Left lobe of liver (tissue), 2 donors: ENCODE data around the gene CFAP410. TPM values are rescaled to one million over a fixed set of nuclear protein-coding genes. Genes with fewer than 3 reads are reported as not detected.

ENCODE experiments used
- ATAC-seq: fragments of 200-7000 bp; cut with Tn5 transposase; one replicate; pipeline ENCODE4 v1.9.1; 2020; ENCODE audit warnings: mild to moderate bottlenecking, moderate library complexity
- DNase-seq: peaks from one replicate; pipeline ENCODE4 v3.0.0-alpha.2; 2020; ENCODE audit warnings: low spot score
- total RNA-seq: library from RNA; stranded (reverse); gene quantifications from one replicate; pipeline ENCODE4 v1.2.1, GENCODE V29; 2021
- donor health status: DM: no; HTN: no; CAD: no; lungs with moderate emphysema.
- donor health status: DM: no; HTN: yes; CAD: no.

The CFAP410 gene
- total RNA-seq, 1 donor from 2014 or later, result 13.9 TPM

DNA sequence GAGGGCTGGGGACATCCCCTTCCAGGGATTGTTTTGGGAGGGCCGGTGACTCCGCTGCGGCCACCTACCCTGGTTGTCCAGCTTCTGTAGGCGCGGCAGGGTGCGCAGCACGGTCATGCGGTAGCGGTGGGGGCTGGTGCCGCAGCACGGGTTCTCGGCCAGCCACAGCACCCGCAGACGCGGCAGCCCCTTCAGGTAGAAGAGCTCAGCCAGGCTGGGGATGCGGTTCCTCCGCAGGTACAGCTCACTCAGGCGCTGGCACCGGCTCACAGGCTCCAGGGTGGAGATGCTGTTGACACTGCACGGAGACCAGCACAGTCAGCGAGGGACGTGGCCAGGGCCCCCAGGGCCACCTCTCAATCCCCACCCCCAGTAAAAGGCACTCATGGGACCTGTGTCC is 6.2 kb downstream of the CFAP410 start:
- no peak for ATAC-seq
- no peak for DNase-seq

- DNase-seq (no peak), ATAC-seq (no peak)
These were observed 6.8 kb downstream of the CFAP410 start for GRCh38 chr21:44332383-44332782.

DNA sequence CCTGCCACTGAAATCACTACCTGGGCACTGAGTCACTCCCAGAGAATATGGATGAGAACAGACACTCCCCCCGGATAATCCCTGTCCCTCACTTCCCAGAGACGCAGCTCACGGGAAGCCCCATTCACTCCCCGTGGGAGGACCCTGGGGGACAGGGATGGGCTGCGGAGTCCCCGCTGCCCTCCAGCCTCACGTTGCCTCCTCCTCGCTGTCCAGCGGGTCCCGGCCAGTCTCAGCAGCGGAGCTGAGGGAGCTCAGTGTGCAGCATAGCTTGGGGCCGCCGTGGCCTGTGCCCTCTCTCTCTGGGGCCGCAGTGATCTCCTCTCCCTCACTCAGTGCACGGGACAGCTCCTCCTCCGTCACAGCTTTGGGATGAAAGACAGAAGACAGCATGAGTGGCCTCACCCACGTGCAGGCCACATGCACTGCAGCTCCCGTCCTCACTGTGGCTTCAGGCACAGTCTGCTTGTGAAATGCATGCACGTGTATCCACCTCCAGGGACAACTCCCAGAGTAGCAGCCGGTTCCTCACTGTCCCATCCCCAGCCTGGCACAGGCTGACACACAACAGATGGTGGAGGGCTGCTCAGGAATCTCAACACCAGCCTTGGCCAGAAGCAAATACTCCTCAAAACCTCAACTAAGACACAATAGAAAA is 7.4 kb downstream of the CFAP410 start:
- DNase-seq, result no peak
- ATAC-seq, result peak; percentile 5

DNA sequence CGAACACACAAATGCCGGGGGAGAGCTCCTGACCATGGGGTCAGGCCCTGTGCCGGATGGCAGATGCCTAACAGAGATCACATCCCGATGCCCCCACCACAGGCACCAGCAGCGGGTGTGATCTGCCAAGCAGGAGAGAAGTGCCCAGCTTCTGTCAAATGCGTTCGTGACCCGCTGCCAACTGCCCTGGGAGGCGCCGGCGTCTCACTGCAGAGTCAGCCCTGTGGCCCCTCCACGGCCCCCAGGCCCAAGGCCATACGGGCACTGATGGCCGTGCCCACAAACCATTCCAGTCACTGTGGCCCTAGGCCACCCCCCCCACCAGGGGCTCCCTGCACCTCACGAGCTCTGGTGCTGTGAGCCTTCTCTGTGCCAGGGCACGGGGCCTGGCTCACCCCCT is 8.0 kb downstream of the CFAP410 start:
- DNase-seq (no peak), ATAC-seq (no peak)

- ATAC-seq, result no peak
These were observed 8.5 kb downstream of the CFAP410 start for GRCh38 chr21:44330698-44331097.

DNA sequence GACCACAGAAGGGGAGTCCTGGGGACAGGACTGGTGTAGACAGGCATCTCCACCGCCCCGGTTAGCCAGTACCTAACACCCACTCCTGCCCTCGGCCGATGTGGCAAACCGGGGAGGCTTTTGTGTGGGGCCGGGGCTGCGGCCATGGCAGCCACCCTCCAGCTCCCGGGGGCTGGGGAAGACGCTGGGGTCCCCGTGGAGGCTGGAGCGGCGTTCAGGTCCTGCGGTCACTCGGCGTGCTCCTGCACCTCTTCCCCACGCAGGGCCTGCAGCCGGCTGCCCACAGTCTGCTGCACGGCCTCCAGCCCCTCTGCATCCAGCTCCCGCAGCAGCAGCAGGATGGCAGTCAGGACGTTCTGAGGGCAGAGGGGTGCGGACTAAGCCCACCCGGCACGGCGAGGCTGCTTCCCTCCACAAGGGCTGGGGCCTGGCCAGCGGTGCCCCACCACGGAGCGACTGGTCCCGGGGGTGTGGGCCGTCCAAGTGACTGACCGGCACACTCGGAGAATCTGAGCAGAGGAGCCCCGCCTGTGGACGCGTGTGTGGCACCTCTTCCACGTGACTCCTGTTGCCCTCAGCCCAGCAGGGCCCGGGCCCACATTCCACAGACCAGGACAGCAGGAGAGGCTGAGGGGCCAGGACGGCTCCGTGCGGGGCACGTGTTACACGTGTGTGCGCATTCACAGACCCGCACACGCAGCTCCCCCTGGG is 9.1 kb downstream of the CFAP410 start:
- no peak for DNase-seq
- ATAC-seq, result peak; percentile 2

More at GRCh38 chr21:44330698-44331097, 8.5 kb downstream of the CFAP410 start:
- DNase-seq, result no peak

GRCh38 chr21:44329086-44329889 is 9.9 kb downstream of the CFAP410 start:
- DNase-seq, result no peak

DNA sequence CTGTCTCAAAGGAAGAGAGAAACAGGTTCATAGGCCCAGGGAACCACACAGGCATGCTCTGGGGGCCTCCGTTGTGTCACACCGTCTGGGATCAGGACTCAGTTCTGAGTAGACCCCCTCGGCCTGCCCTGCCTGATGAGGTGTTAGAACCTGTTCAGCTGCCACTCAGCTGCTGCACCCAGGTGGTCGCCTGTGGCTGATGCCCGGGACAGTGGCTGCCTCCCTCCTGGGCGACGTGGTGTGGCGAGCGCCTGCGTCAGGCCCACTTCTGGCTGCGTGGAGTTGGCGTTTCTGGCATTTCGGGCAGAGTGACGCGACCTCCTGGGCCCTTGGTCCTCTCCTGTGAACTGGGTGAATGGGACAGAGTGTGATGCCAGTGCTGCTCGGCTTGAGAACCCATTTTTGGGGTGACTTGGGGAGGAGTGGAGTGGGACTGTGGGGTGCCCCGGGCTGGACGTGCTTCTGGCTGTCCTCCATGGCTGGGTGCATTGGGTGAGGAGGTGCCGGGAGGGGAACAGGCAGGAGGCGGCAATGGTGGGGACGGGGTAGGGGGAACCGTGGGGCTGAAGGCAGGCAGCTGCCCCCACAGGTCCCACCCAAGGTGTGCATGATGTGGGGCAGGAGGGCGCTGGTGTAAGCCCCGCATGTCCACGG is 10.8 kb downstream of the CFAP410 start:
- ATAC-seq (no peak), DNase-seq (no peak)

More at GRCh38 chr21:44329086-44329889, 9.9 kb downstream of the CFAP410 start:
- ATAC-seq, result peak; percentile 7

- DNase-seq, result no peak
- no peak for ATAC-seq
These were observed 11.6 kb downstream of the CFAP410 start for GRCh38 chr21:44327603-44327974.

DNA sequence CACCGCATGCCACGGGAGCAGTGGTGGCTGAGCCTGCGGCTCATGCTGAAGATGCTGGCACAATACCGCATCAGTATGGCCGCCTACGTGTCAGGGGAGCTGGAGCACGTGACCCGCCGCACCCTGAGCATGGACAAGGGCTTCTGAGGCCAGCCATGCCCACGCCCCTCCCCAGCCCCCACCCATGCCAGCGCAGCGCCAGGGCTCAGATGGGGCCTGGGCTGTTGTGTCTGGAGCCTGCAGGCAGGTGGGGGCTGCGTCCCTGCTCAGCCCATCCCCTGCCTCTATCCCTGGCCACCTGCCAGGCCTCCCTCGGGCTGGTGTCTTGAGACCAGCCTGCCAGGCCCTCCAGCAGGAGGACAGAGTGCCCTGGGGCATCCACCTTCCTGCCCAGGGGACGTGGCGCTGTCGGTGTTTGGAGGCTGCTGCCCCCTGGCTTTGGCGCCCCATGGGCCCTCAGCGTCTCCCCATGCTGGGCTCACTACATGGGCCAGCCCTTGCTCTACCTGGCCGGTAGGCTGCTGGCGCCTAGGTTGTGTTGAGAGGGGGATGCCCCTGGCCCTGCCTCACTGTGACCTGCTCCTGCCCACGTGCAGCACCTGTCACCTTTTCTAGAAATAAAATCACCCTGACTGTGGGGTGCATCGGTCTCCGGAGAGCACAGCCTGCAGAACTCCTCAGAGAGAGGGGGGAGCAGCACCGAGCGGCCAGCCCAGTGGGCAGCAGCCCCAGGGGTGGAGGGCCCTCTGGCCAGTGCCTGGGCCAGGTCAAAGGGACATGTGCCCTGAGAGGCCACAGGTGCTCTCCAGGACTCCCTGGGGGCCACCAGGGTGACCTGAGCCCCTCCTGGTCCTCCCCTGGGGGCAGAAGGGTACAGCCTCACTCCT is 12.2 kb downstream of the CFAP410 start:
- ATAC-seq, result no peak
- DNase-seq, result no peak

- ATAC-seq, result no peak
- no peak for DNase-seq
These were observed 12.9 kb downstream of the CFAP410 start for GRCh38 chr21:44326272-44326647.

- DNase-seq, result no peak
- no peak for ATAC-seq
These were observed 13.6 kb downstream of the CFAP410 start for GRCh38 chr21:44325386-44326271.

- DNase-seq (no peak), ATAC-seq (no peak)
These were observed 14.4 kb downstream of the CFAP410 start for GRCh38 chr21:44324854-44325107.

GRCh38 chr21:44324106-44324853 is 14.9 kb downstream of the CFAP410 start:
- ATAC-seq (no peak), DNase-seq (no peak)

DNA sequence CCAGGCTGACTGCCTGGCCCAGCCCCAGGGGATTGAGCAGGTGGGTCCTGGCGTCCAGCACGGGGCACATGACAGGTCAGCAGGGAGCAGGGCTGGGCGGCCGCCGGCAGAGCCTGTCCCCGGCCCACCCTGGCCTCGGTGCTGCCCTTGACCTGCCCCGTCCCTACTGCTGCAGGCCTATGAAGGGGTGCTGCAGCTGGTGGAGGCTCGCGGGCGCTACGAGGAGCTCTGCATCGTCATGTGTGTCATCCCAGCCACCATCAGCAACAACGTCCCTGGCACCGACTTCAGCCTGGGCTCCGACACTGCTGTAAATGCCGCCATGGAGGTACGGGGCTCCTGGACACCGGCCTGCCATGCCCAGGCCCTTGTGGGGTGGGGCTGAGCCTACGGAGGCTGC is 15.6 kb downstream of the CFAP410 start:
- DNase-seq (no peak), ATAC-seq (no peak)

DNA sequence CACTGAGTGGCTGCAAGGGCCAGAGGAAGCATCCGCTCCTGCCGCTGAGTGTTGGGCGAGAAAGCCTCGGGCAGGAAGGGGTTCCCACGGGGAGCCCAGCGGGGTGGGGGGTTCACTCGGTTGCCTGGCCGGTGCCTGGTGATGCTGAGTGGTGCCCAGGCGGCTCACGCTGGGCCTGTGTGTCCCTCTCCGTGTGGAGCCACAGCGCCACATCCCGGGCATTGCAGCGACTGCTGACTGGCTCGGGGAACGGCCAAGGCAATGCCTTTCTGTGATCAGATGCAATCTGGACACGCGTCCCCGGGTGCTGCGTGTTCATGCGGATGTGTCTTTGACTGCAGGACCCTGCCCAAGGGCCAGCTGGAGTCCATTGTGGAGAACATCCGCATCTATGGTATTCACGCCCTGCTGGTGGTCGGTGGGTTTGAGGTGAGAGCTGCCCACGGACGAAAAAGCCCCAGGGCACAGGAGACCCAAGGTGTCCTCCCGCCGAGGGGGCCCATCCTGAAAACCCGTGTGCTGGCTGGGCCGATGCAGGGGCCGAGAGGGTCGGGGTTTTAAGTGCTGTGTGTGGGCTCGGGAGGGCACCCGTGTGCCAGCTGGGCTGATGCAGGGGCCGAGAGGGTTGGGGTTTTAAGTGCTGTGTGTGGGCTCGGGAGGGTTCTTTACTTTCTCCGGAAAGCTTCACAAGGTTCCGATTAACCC is 16.4 kb downstream of the CFAP410 start:
- DNase-seq (no peak), ATAC-seq (no peak)

DNA sequence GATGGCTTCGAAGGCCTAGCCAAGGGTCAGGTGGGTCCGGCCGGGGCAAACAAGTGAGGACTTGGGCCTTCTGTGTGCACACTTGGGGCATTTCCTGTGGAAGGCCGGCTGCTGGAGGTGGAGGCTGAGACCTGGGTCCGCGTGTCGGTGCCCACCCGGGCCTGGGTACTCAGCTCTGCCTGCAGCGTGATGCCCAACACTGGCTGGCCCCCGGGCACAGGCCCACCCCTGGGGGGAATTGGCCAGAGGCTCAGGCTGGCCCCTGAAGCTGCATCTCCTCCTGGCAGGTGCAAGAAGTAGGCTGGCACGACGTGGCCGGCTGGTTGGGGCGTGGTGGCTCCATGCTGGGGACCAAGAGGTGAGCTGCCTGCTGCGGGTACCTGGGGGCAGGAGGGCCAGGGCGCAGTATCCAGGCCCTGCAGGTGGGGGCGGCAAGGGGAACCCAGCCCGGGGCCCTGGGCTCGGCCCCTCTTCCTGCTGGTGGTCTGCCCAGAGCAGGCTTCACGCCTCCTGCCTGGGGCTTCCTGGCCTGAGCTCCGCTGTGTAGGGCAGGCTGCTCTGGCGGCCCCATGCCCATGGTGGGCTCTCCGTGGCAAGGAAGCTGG is 17.2 kb downstream of the CFAP410 start:
- DNase-seq, result no peak
- no peak for ATAC-seq

DNA sequence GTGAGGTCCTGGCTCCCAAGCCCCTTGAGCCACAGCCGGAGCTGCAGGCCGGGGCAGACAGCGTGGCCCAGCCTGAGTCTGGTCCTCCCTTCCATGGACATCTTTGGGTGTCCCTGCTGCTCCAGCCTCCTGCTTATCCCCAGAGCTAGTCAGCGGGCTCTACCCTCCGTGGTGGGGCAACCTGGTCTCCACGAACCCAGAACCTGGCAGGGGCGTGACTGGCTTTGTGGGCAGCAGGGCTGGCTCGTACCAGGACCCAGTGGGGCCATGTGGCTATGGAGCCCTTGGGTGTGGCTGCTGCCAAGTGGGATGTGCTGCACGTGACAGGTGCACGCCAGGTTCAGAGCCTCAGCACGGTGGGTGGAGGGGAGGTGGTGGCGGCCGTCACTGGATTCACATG is 18.3 kb downstream of the CFAP410 start:
- DNase-seq (no peak), ATAC-seq (no peak)
